GM06990 (cell line): ENCODE measurements around the gene PRR19.

Experiments
- DNase-seq: peaks from one replicate; pipeline ENCODE4 v3.0.0-alpha.2; 2011; ENCODE audit not compliant: insufficient read length; ENCODE audit errors: extremely low read depth
- H3K27me3 ChIP-seq: replicated peaks from 2 replicates; pipeline ENCODE4 v1.6.0; 2011; ENCODE audit warnings: low read length; ENCODE audit not compliant: control insufficient read depth, insufficient read depth
- H3K36me3 ChIP-seq: 2 replicates; pipeline ENCODE4 v1.5.1; 2011; ENCODE audit warnings: low read length; ENCODE audit not compliant: control insufficient read depth, insufficient read depth
- H3K4me3 ChIP-seq: replicated peaks from 2 replicates; pipeline ENCODE4 v1.5.1; 2011; ENCODE audit warnings: low read depth, mild to moderate bottlenecking, control low read depth, low read length
- CTCF ChIP-seq: IDR thresholded peaks from 2 replicates; pipeline ENCODE4 v1.5.1; 2011; ENCODE audit warnings: low read length, control low read depth, mild to moderate bottlenecking, inconsistent platforms; ENCODE audit not compliant: insufficient read depth, poor library complexity, severe bottlenecking

Gene PRR19

GRCh38 chr19:42322305-42322704 lies 20.4 kb downstream of the PRR19 start:
- no peak for DNase-seq
- no peaks in the 10 kb centered on the region for H3K36me3 ChIP-seq
- TF ChIP-seq CTCF, result no peak
- H3K4me3 ChIP-seq, result no peak overlapping the region
- no peaks in the 10 kb centered on the region; the same call in 1 of the 2 replicates for H3K27me3 ChIP-seq

- TF ChIP-seq CTCF, result no peak
- no peaks in the 10 kb centered on the region; the same call in 1 of the 2 replicates for H3K27me3 ChIP-seq
Measured at GRCh38 chr19:42323473-42323851, 21.5 kb downstream of the PRR19 start.

GRCh38 chr19:42323852-42324654 lies 22.1 kb downstream of the PRR19 start:
- H3K4me3 ChIP-seq, result peak overlapping the region; percentile 53; the same call in 1 of the 2 replicates

More at GRCh38 chr19:42323473-42323851, 21.5 kb downstream of the PRR19 start:
- Histone ChIP-seq H3K36me3 (no peaks in the 10 kb centered on the region), H3K4me3 (no peak overlapping the region)
- no peak for DNase-seq

GRCh38 chr19:42324655-42325307 lies 22.8 kb downstream of the PRR19 start:
- Histone ChIP-seq H3K4me3 (peak overlapping the region; percentile 53), H3K27me3 (no peaks in the 10 kb centered on the region; the same call in 1 of the 2 replicates), H3K36me3 (no peaks in the 10 kb centered on the region)
- no peak for TF ChIP-seq CTCF
- no peak for DNase-seq

More at GRCh38 chr19:42323852-42324654, 22.1 kb downstream of the PRR19 start:
- H3K27me3 ChIP-seq, result no peaks in the 10 kb centered on the region; the same call in 1 of the 2 replicates
- no peak for DNase-seq
- no peak for TF ChIP-seq CTCF
- no peaks in the 10 kb centered on the region for H3K36me3 ChIP-seq

- TF ChIP-seq CTCF, result peak; percentile 97
- Histone ChIP-seq H3K4me3 (peak within 1 kb of the TSS; percentile 93), H3K36me3 (no peaks in the 10 kb centered on the region), H3K27me3 (no peaks in the 10 kb centered on the region; the same call in 1 of the 2 replicates)
- DNase-seq, result peak; percentile 97
Measured at GRCh38 chr19:42325308-42325895, 23.5 kb downstream of the PRR19 start, which contains the start of gene MEGF8. TSS of gene MEGF8 (plus strand) at chr19:42325635. CDS start at chr19:42326244, 609 bp downstream.
